ENCODE results near the gene LDB2.

LDB2 gene

GRCh38 chr4:16843831-16844508, 54.5 kb downstream of the LDB2 start:
- no peak for DNase-seq (ENCODE audit: low read depth in 2 of 2)

GRCh38 chr4:16838226-16838875, 60.1 kb downstream of the LDB2 start:
- no peak for DNase-seq (ENCODE audit: low read depth in 2 of 2)

GRCh38 chr4:16837475-16837874, 61.0 kb downstream of the LDB2 start:
- DNase-seq (ENCODE audit: low read depth in 2 of 2) = no peak

GRCh38 chr4:16836324-16836723, 62.1 kb downstream of the LDB2 start:
- no peak for DNase-seq (ENCODE audit: low read depth in 2 of 2)

- no peak for DNase-seq (ENCODE audit: low read depth in 2 of 2)
Measured at GRCh38 chr4:16835597-16836247, 62.7 kb downstream of the LDB2 start.

GRCh38 chr4:16834814-16835213, 63.6 kb downstream of the LDB2 start:
- DNase-seq (ENCODE audit: low read depth in 2 of 2) = no peak

GRCh38 chr4:16833722-16834121, 64.7 kb downstream of the LDB2 start:
- no peak for DNase-seq (ENCODE audit: low read depth in 2 of 2)

GRCh38 chr4:16830081-16830480, 68.4 kb downstream of the LDB2 start:
- no peak for DNase-seq (ENCODE audit: low read depth in 2 of 2)

GRCh38 chr4:16827794-16828724, 70.4 kb downstream of the LDB2 start:
- DNase-seq (ENCODE audit: low read depth in 2 of 2) = no peak

- no peak for DNase-seq (ENCODE audit: low read depth in 2 of 2)
Measured at GRCh38 chr4:16827045-16827444, 71.4 kb downstream of the LDB2 start.

- no peak for DNase-seq (ENCODE audit: low read depth in 2 of 2)
Measured at GRCh38 chr4:16826406-16826910, 72.0 kb downstream of the LDB2 start.

- no peak for DNase-seq (ENCODE audit: low read depth in 2 of 2)
Measured at GRCh38 chr4:16824278-16824806, 74.1 kb downstream of the LDB2 start.

- no peak for DNase-seq (ENCODE audit: low read depth in 2 of 2)
Measured at GRCh38 chr4:16820329-16820728, 78.1 kb downstream of the LDB2 start.

GRCh38 chr4:16819652-16820051, 78.8 kb downstream of the LDB2 start:
- DNase-seq (ENCODE audit: low read depth in 2 of 2) = no peak

GRCh38 chr4:16818005-16818404, 80.4 kb downstream of the LDB2 start:
- no peak for DNase-seq (ENCODE audit: low read depth in 2 of 2)

GRCh38 chr4:16817286-16817685, 81.2 kb downstream of the LDB2 start:
- no peak for DNase-seq (ENCODE audit: low read depth in 2 of 2)

- DNase-seq (ENCODE audit: low read depth in 2 of 2) = no peak
Measured at GRCh38 chr4:16814361-16814760, 84.1 kb downstream of the LDB2 start.

- no peak for DNase-seq (ENCODE audit: low read depth in 2 of 2)
Measured at GRCh38 chr4:16812041-16812440, 86.4 kb downstream of the LDB2 start.

GRCh38 chr4:16809943-16810342, 88.5 kb downstream of the LDB2 start:
- DNase-seq (ENCODE audit: low read depth in 2 of 2) = no peak

GRCh38 chr4:16809064-16809463, 89.4 kb downstream of the LDB2 start:
- DNase-seq (ENCODE audit: low read depth in 2 of 2) = no peak

GRCh38 chr4:16807355-16807754, 91.1 kb downstream of the LDB2 start:
- no peak for DNase-seq (ENCODE audit: low read depth in 2 of 2)

GRCh38 chr4:16804581-16804980, 93.9 kb downstream of the LDB2 start:
- DNase-seq (ENCODE audit: low read depth in 2 of 2) = no peak
